ENCODE measurements around the gene GAS2L2. TPM values are rescaled to one million over a fixed set of nuclear protein-coding genes. Genes with fewer than 3 reads are reported as not detected.

Gene GAS2L2
- total RNA-seq, 1 donor from 2014 or later: 0.27 TPM

- Mint-ChIP-seq H3K9me3 (ENCODE audit: unreplicated experiment) (no peaks in the 10 kb centered on the region), H3K27me3 (ENCODE audit: unreplicated experiment) (no peaks in the 10 kb centered on the region), H3K27ac (ENCODE audit: unreplicated experiment) (no peak overlapping the region), H3K4me1 (ENCODE audit: low read depth, unreplicated experiment) (peaks cover 3% of the 10 kb centered on the region), H3K4me3 (ENCODE audit: unreplicated experiment) (no peak overlapping the region), H3K36me3 (ENCODE audit: unreplicated experiment) (no peaks in the 10 kb centered on the region)
- TF ChIP-seq, protein P1, sequence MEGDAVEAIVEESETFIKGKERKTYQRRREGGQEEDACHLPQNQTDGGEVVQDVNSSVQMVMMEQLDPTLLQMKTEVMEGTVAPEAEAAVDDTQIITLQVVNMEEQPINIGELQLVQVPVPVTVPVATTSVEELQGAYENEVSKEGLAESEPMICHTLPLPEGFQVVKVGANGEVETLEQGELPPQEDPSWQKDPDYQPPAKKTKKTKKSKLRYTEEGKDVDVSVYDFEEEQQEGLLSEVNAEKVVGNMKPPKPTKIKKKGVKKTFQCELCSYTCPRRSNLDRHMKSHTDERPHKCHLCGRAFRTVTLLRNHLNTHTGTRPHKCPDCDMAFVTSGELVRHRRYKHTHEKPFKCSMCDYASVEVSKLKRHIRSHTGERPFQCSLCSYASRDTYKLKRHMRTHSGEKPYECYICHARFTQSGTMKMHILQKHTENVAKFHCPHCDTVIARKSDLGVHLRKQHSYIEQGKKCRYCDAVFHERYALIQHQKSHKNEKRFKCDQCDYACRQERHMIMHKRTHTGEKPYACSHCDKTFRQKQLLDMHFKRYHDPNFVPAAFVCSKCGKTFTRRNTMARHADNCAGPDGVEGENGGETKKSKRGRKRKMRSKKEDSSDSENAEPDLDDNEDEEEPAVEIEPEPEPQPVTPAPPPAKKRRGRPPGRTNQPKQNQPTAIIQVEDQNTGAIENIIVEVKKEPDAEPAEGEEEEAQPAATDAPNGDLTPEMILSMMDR (IDR thresholded peaks at IDR 0.05; ENCODE audit: partially characterized antibody, unreplicated experiment): no peak
- DNase-seq: no peak
These were observed 31.9 kb upstream of the GAS2L2 start for GRCh38 chr17:35784895-35785294.

- H3K27me3 Mint-ChIP-seq (ENCODE audit: unreplicated experiment): no peaks in the 10 kb centered on the region
- TF ChIP-seq, protein P1 (IDR thresholded peaks at IDR 0.05; ENCODE audit: partially characterized antibody, unreplicated experiment): no peak
- H3K27ac Mint-ChIP-seq (ENCODE audit: unreplicated experiment): no peak overlapping the region
- H3K9me3 Mint-ChIP-seq (ENCODE audit: unreplicated experiment): no peaks in the 10 kb centered on the region
- H3K4me3 Mint-ChIP-seq (ENCODE audit: unreplicated experiment): no peak overlapping the region
- H3K36me3 Mint-ChIP-seq (ENCODE audit: unreplicated experiment): no peaks in the 10 kb centered on the region
- H3K4me1 Mint-ChIP-seq (ENCODE audit: low read depth, unreplicated experiment): peaks cover 4% of the 10 kb centered on the region
- no peak for DNase-seq
These were observed 27.9 kb upstream of the GAS2L2 start for GRCh38 chr17:35780950-35781349.

DNA sequence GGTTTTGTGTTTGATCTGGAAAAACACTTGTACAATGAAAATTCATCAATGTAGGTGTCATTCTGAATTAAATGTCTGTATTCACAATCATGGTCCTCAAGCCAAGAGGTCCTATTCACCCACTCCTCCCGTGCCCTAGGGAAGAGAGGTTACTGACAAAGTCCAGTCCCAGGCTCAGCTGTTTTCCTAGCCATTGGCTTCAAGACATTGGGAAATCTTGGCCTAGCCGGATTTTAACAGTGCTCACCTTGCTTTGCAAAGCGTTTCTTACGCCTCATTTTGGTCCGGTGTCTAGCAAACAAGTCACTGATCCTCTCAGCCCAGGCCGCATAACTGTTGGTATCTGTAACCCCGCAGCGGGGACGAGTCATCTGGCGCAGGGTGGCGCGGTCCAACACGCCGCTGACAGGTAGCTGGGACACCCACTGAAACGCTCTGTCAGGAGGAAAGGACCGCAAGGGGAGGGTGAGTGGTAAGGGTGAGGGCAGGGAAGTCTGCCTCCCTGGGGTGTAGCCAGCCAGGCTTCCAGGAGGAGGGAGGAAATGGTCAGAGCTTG lies 25.7 kb upstream of the GAS2L2 start:
- TF ChIP-seq, protein P1 (IDR thresholded peaks at IDR 0.05; ENCODE audit: partially characterized antibody, unreplicated experiment): no peak
- H3K4me3 Mint-ChIP-seq (ENCODE audit: unreplicated experiment): no peak overlapping the region
- H3K27me3 Mint-ChIP-seq (ENCODE audit: unreplicated experiment): no peaks in the 10 kb centered on the region
- H3K9me3 Mint-ChIP-seq (ENCODE audit: unreplicated experiment): peaks cover 1% of the 10 kb centered on the region
- H3K27ac Mint-ChIP-seq (ENCODE audit: unreplicated experiment): no peak overlapping the region
- H3K36me3 Mint-ChIP-seq (ENCODE audit: unreplicated experiment): no peaks in the 10 kb centered on the region
- peaks cover 12% of the 10 kb centered on the region for H3K4me1 Mint-ChIP-seq (ENCODE audit: low read depth, unreplicated experiment)
- DNase-seq: no peak

- no peaks in the 10 kb centered on the region for H3K27me3 Mint-ChIP-seq (ENCODE audit: unreplicated experiment)
- no peaks in the 10 kb centered on the region for H3K36me3 Mint-ChIP-seq (ENCODE audit: unreplicated experiment)
- peaks cover 1% of the 10 kb centered on the region for H3K9me3 Mint-ChIP-seq (ENCODE audit: unreplicated experiment)
- no peak for DNase-seq
- no peak overlapping the region for H3K4me3 Mint-ChIP-seq (ENCODE audit: unreplicated experiment)
- peaks cover 14% of the 10 kb centered on the region for H3K4me1 Mint-ChIP-seq (ENCODE audit: low read depth, unreplicated experiment)
- TF ChIP-seq, protein P1 (IDR thresholded peaks at IDR 0.05; ENCODE audit: partially characterized antibody, unreplicated experiment): no peak
- no peak overlapping the region for H3K27ac Mint-ChIP-seq (ENCODE audit: unreplicated experiment)
These were observed 22.5 kb upstream of the GAS2L2 start for GRCh38 chr17:35775583-35775982.

- Mint-ChIP-seq H3K27ac (ENCODE audit: unreplicated experiment) (no peak overlapping the region), H3K36me3 (ENCODE audit: unreplicated experiment) (no peaks in the 10 kb centered on the region), H3K27me3 (ENCODE audit: unreplicated experiment) (no peaks in the 10 kb centered on the region), H3K4me3 (ENCODE audit: unreplicated experiment) (no peak overlapping the region), H3K9me3 (ENCODE audit: unreplicated experiment) (peaks cover 1% of the 10 kb centered on the region), H3K4me1 (ENCODE audit: low read depth, unreplicated experiment) (peaks cover 14% of the 10 kb centered on the region)
- DNase-seq: no peak
- TF ChIP-seq, protein P1 (IDR thresholded peaks at IDR 0.05; ENCODE audit: partially characterized antibody, unreplicated experiment): no peak
These were observed 22.0 kb upstream of the GAS2L2 start for GRCh38 chr17:35775039-35775438.

Measured in glutamatergic neuron (in vitro differentiated cells).